H1 (cell line): ENCODE results near the gene ZMYND10. TPM values are rescaled to one million over a fixed set of nuclear protein-coding genes. Genes with fewer than 3 reads are reported as not detected.

Experiments
- CTCF ChIA-PET: fragments of 300-600 bp; sonication (Branson Sonifier 250); formaldehyde crosslinking; loops from one replicate; lab custom pipeline; 2021; ENCODE audit not compliant: partially characterized antibody; lab: Charles Lee
- POLR2A ChIA-PET: fragments of 300-600 bp; sonication (Branson Sonifier 250); formaldehyde crosslinking; loops from one replicate; lab custom pipeline; 2021; ENCODE audit warnings: inconsistent platforms; ENCODE audit not compliant: partially characterized antibody; lab: Charles Lee
- DNase-seq, 2 experiments: peaks; one replicate each; pipeline versions ENCODE4 v3.0.0 to v3.0.0-alpha.2; 2010 to 2022; ENCODE audit warnings: low spot score in 2 of 2, low read depth in 1 of 2, mixed read lengths in 1 of 2
- FAIRE-seq: peaks from 2 replicates; lab custom pipeline; 2011; peaks lifted over from hg19 to GRCh38; lab: Jason Lieb, UNC
- H2AFZ ChIP-seq: 2 replicates; pipeline ENCODE4 v1.8.1; 2012; ENCODE audit warnings: low read length, inconsistent platforms
- H2AK5ac ChIP-seq: 2 replicates; pipeline ENCODE4 v1.6.1; 2013; ENCODE audit warnings: low read depth, low read length
- H2BK120ac ChIP-seq: replicated peaks from 2 replicates; pipeline ENCODE3; 2013; ENCODE audit warnings: low read depth, low read length, inconsistent platforms
- H2BK12ac ChIP-seq: 2 replicates; pipeline ENCODE4 v1.6.1; 2013; ENCODE audit warnings: low read depth, low read length
- H2BK15ac ChIP-seq: 2 replicates; pipeline ENCODE4 v1.6.1; 2013; ENCODE audit warnings: low read length
- H2BK20ac ChIP-seq: 2 replicates; pipeline ENCODE4 v1.6.1; 2013; ENCODE audit warnings: low read length
- H2BK5ac ChIP-seq: 2 replicates; pipeline ENCODE4 v1.6.1; 2013; ENCODE audit warnings: low read depth, low read length
- H3K14ac ChIP-seq: 2 replicates; pipeline ENCODE4 v1.6.1; 2013; ENCODE audit warnings: inconsistent platforms; ENCODE audit not compliant: insufficient read length
- H3K18ac ChIP-seq: 2 replicates; pipeline ENCODE4 v1.6.1; 2013; ENCODE audit warnings: low read length; ENCODE audit errors: extremely low read depth
- H3K23ac ChIP-seq: 2 replicates; pipeline ENCODE4 v1.6.1; 2013; ENCODE audit warnings: inconsistent platforms; ENCODE audit not compliant: insufficient read length
- H3K23me2 ChIP-seq: 2 replicates; pipeline ENCODE4 v1.6.1; 2013; ENCODE audit warnings: low read depth, low read length
- H3K27ac ChIP-seq: 2 replicates; pipeline ENCODE4 v1.6.1; 2011; ENCODE audit warnings: low read depth, low read length, inconsistent platforms
- H3K27me3 ChIP-seq, 4 experiments: replicated peaks in 1 of 4; 1 replicate in 1 of 4; 2 replicates in 3 of 4; pipeline versions ENCODE4 v1.6.1 to v1.8.1; 2011 to 2013; ENCODE audit warnings: low read length in 3 of 4, mild to moderate bottlenecking in 3 of 4, inconsistent platforms in 2 of 4, mixed read lengths in 2 of 4, moderate library complexity in 1 of 4; ENCODE audit not compliant: control insufficient read depth in 3 of 4, insufficient read depth in 3 of 4; ENCODE audit errors: extremely low read depth in 1 of 4
- H3K36me3 ChIP-seq, 4 experiments: 2 replicates each; pipeline versions ENCODE4 v1.6.1 to v1.8.1; 2011 to 2013; ENCODE audit warnings: mild to moderate bottlenecking in 4 of 4, low read length in 3 of 4, moderate library complexity in 2 of 4, control low read depth in 1 of 4, inconsistent platforms in 1 of 4; ENCODE audit not compliant: insufficient read depth in 4 of 4, control insufficient read depth in 2 of 4
- H3K4ac ChIP-seq: replicated peaks from 2 replicates; pipeline ENCODE3; 2013; ENCODE audit warnings: low read length, low read depth, mixed read lengths, inconsistent platforms; ENCODE audit not compliant: insufficient read length
- H3K4me1 ChIP-seq, 4 experiments: replicated peaks in 1 of 4; 1 replicate in 1 of 4; 2 replicates in 3 of 4; pipeline versions ENCODE4 v1.6.1 to v1.8.1; 2011 to 2013; ENCODE audit warnings: low read length in 3 of 4, inconsistent platforms in 2 of 4, mixed read lengths in 1 of 4; ENCODE audit not compliant: insufficient read depth in 4 of 4, control insufficient read depth in 3 of 4
- H3K4me2 ChIP-seq, 2 experiments: 2 replicates each; pipeline versions ENCODE4 v1.6.1 to v1.8.1; 2011 to 2013; ENCODE audit warnings: low read depth in 2 of 2, low read length in 2 of 2, control low read depth in 1 of 2, inconsistent platforms in 1 of 2, mild to moderate bottlenecking in 1 of 2; ENCODE audit not compliant: insufficient read depth in 1 of 2
- H3K4me3 ChIP-seq, 4 experiments: fragments of 200-600, 300-600 bp in 1 of 4; sonication (generic), shearing (Covaris generic), sonication (Bioruptor Twin) in 1 of 4; 2 replicates each; pipeline versions ENCODE4 v1.5.1 to v1.8.1; 2011 to 2016; ENCODE audit warnings: low read length in 4 of 4, low read depth in 3 of 4, control low read depth in 2 of 4, inconsistent platforms in 2 of 4, mild to moderate bottlenecking in 2 of 4, mixed read lengths in 1 of 4, moderate library complexity in 1 of 4; ENCODE audit not compliant: insufficient read depth in 2 of 4; ENCODE audit errors: extremely low read depth in 1 of 4
- H3K56ac ChIP-seq: replicated peaks from 2 replicates; pipeline ENCODE3; 2013; ENCODE audit warnings: low read depth, mild to moderate bottlenecking, mixed read lengths, low read length, inconsistent platforms; ENCODE audit not compliant: insufficient read length
- H3K79me1 ChIP-seq: 2 replicates; pipeline ENCODE4 v1.6.1; 2013; ENCODE audit warnings: low read depth, low read length, control low read depth
- H3K79me2 ChIP-seq, 2 experiments: 2 replicates each; pipeline versions ENCODE4 v1.6.1 to v1.8.1; 2012 to 2013; ENCODE audit warnings: low read length in 2 of 2, mild to moderate bottlenecking in 2 of 2, inconsistent platforms in 1 of 2; ENCODE audit not compliant: insufficient read depth in 2 of 2, control insufficient read depth in 1 of 2
- H3K9ac ChIP-seq, 4 experiments: replicated peaks in 1 of 4; 1 replicate in 1 of 4; 2 replicates in 3 of 4; pipeline versions ENCODE4 v1.6.1 to v1.8.1; 2011 to 2013; ENCODE audit warnings: low read depth in 3 of 4, low read length in 3 of 4, control low read depth in 2 of 4, mild to moderate bottlenecking in 2 of 4, moderate library complexity in 2 of 4, inconsistent platforms in 1 of 4; ENCODE audit errors: extremely low read depth in 1 of 4
- H3K9me3 ChIP-seq, 2 experiments: 2 replicates each; pipeline versions ENCODE4 v1.6.1 to v1.8.1; 2012 to 2013; ENCODE audit warnings: mild to moderate bottlenecking in 2 of 2, moderate library complexity in 2 of 2, control low read depth in 1 of 2, inconsistent platforms in 1 of 2, low read depth in 1 of 2, low read length in 1 of 2, mixed read lengths in 1 of 2; ENCODE audit not compliant: insufficient read depth in 2 of 2
- H4K20me1 ChIP-seq, 2 experiments: replicated peaks in 1 of 2; 2 replicates each; pipeline versions ENCODE3 to v1.8.1; 2011 to 2013; ENCODE audit warnings: inconsistent platforms in 2 of 2, low read length in 2 of 2, mild to moderate bottlenecking in 1 of 2; ENCODE audit not compliant: insufficient read depth in 2 of 2, control insufficient read depth in 1 of 2
- H4K5ac ChIP-seq: 2 replicates; pipeline ENCODE4 v1.6.1; 2013; ENCODE audit warnings: low read length, low read depth, mixed read lengths, inconsistent platforms; ENCODE audit not compliant: insufficient read length
- H4K8ac ChIP-seq: 2 replicates; pipeline ENCODE4 v1.8.0; 2013; ENCODE audit warnings: mild to moderate bottlenecking, moderate library complexity, low read length, inconsistent platforms; ENCODE audit not compliant: insufficient read depth; ENCODE audit errors: extremely low read depth
- H4K91ac ChIP-seq: replicated peaks from 2 replicates; pipeline ENCODE3; 2013; ENCODE audit warnings: low read length, mixed read lengths, inconsistent platforms; ENCODE audit not compliant: insufficient read length
- CBX5 ChIP-seq: fragments of 300-800, 300-1000 bp; sonication (generic); IDR thresholded peaks from 2 replicates; pipeline ENCODE4 v1.7.1; 2016; ENCODE audit warnings: antibody characterized with exemption, low read length, low read depth
- HDAC2 ChIP-seq, 2 experiments: fragments of 300-600 bp in 1 of 2; sonication (generic) in 1 of 2; IDR thresholded peaks; 2 replicates each; pipeline ENCODE4 v1.6.1; 2011 to 2012; ENCODE audit warnings: low read depth in 2 of 2, low read length in 2 of 2, mild to moderate bottlenecking in 2 of 2, moderate library complexity in 2 of 2, borderline replicate concordance in 1 of 2, inconsistent platforms in 1 of 2
- JUN ChIP-seq: IDR thresholded peaks from 2 replicates; pipeline ENCODE4 v1.6.1; 2011; ENCODE audit warnings: low read depth, mild to moderate bottlenecking, improper control_type of control experiment, low read length
- KDM5A ChIP-seq: fragments of 200-600 bp; IDR thresholded peaks from 2 replicates; pipeline ENCODE4 v1.7.1; 2012; ENCODE audit warnings: mild to moderate bottlenecking, low read length, inconsistent platforms, mixed read lengths
- SRF ChIP-seq: IDR thresholded peaks from 2 replicates; pipeline ENCODE4 v1.6.1; 2011; ENCODE audit warnings: mild to moderate bottlenecking, low read depth, low read length, moderate library complexity
- TAF1 ChIP-seq: IDR thresholded peaks from 2 replicates; pipeline ENCODE4 v1.6.1; 2011; ENCODE audit warnings: mild to moderate bottlenecking, low read depth, low read length
- TAF7 ChIP-seq: optimal IDR thresholded peaks from 2 replicates; pipeline ENCODE3; 2011; ENCODE audit warnings: low read depth, mild to moderate bottlenecking, inconsistent platforms, low read length, moderate library complexity, borderline replicate concordance
- USF2 ChIP-seq: IDR thresholded peaks from 2 replicates; pipeline ENCODE4 v1.6.1; 2011; ENCODE audit warnings: low read length, improper control_type of control experiment
- WGBS, 2 experiments: shearing (Covaris generic) in 1 of 2; methylation state at CpG; one replicate each; pipeline versions ENCODE4 v1.1.6 to v1.1.7; 2013 to 2015; ENCODE audit warnings: low lambda C conversion rate in 2 of 2, mixed read lengths in 2 of 2, inconsistent platforms in 1 of 2, low coverage in 1 of 2, missing lambda C conversion rate in 1 of 2; ENCODE audit not compliant: insufficient replicate concordance in 2 of 2, insufficient coverage in 1 of 2, insufficient read length in 1 of 2; ENCODE audit errors: extremely low coverage in 1 of 2, missing lambda C conversion rate in 1 of 2; 5-methylcytosine and 5-hydroxymethylcytosine counted together
- polyA plus RNA-seq, 7 experiments: library from polyadenylated mRNA; depleted of rRNA in 3 of 7; stranded (reverse) in 5 of 7; unstranded in 2 of 7; fragments of >200 nt in 5 of 7; fragments of 200-250 nt in 2 of 7; gene quantifications; 1 replicate in 5 of 7; 2 replicates in 1 of 7; 4 replicates in 1 of 7; pipeline versions ENCODE4 v1.2.1 to v1.2.3, GENCODE V29; 2011 to 2013; ENCODE audit warnings: missing spikeins in 2 of 7, mixed read lengths in 2 of 7
- total RNA-seq: library from RNA; stranded (reverse); fragmentation: NEBNext Ultra II Directional; extraction: Animal tissue kit (Norgen Biotek cat#: 25700); gene quantifications from 2 replicates; pipeline ENCODE4 v1.2.1, GENCODE V29; 2021

The ZMYND10 gene
- total and polyA plus RNA-seq, 2 of the 8 experiments (the other 6 are each of a cell fraction or from before 2014, with no cell fraction given) = 0.56 to 0.79 TPM

GRCh38 chr3:50319894-50320625 is 25.5 kb downstream of the ZMYND10 start:
- peak overlapping the region; percentile 1 for H4K91ac ChIP-seq
- peak overlapping the region; percentile 6 for H3K4ac ChIP-seq
- peak overlapping the region; percentile 72; the same call in 1 of the 2 replicates for H3K27ac ChIP-seq
- H3K4me1 ChIP-seq = peaks cover 0 to 35% (median 19%) of the 10 kb centered on the region in 4 experiments; a peak in 6 of 7 replicates
- no peak overlapping the region for H2BK12ac ChIP-seq
- peak overlapping the region; percentile 89 to 96 (median 94) for H3K4me3 ChIP-seq
- CTCF ChIA-PET = interaction anchor here (0.6 to 5.6 kb wide), 13 partner anchors 13 to 628 kb away, joined by 3 to 60 read pairs (median 5); partner anchors contain the start of genes HYAL1, HYAL3 and NAA80
- TF ChIP-seq USF2 (no peak), JUN (no peak), SRF (no peak), TAF7 (no peak), CBX5 (no peak), HDAC2 (IDR thresholded peaks at IDR 0.05; ENCODE audit: borderline replicate concordance in 1 of 2, low read depth in 2 of 2, low read length in 2 of 2) (no peak), TAF1 (no peak), KDM5A (no peak)
- TF ChIP-seq, all 59 proteins: peak for 0
- peak overlapping the region; percentile 32; the same call in 1 of the 2 replicates for H2AK5ac ChIP-seq
- no peaks in the 10 kb centered on the region for H3K27me3 ChIP-seq
- no peak overlapping the region for H3K23ac ChIP-seq
- peak overlapping the region; percentile 86 to 100 (median 94) for H3K9ac ChIP-seq
- H2BK20ac ChIP-seq = no peak overlapping the region
- H3K56ac ChIP-seq = no peak overlapping the region
- no peaks in the 10 kb centered on the region for H3K9me3 ChIP-seq
- no peak overlapping the region for H3K18ac ChIP-seq
- no peak for FAIRE-seq
- no peak for DNase-seq
- H3K14ac ChIP-seq = no peak overlapping the region
- no peak overlapping the region for H4K8ac ChIP-seq
- no peak overlapping the region for H2BK120ac ChIP-seq
- H3K36me3 ChIP-seq = peaks cover 16 to 34% (median 28%) of the 10 kb centered on the region in 4 experiments
- H2BK5ac ChIP-seq = peak overlapping the region; percentile 62
- H3K79me2 ChIP-seq = peaks cover 0 to 25% of the 10 kb centered on the region in 2 experiments; a peak in 3 of 4 replicates
- POLR2A ChIA-PET = interaction anchor here (0.7 to 12.6 kb wide), 14 partner anchors 10 to 161 kb away, joined by 3 to 149 read pairs (median 5); partner anchors contain the start of genes HYAL1, HYAL3, LSMEM2 and NAA80
- WGBS, 2 experiments = 94% methylated on average over 29 of the region's 29 CpGs; no CpG with 5 or more reads in 1 of the 2 experiments
- peak overlapping the region; percentile 97 for H3K4me2 ChIP-seq
- H2AFZ ChIP-seq = no peak overlapping the region
- peaks cover 17% of the 10 kb centered on the region for H3K23me2 ChIP-seq
- no peak overlapping the region for H4K5ac ChIP-seq
- H4K20me1 ChIP-seq = peaks cover 19 to 35% of the 10 kb centered on the region in 2 experiments
- H2BK15ac ChIP-seq = peak overlapping the region; percentile 31
- H3K79me1 ChIP-seq = peaks cover 20% of the 10 kb centered on the region
